Loucy (cell line): ENCODE measurements around the gene UBTD2.

Source experiments
- H2AFZ ChIP-seq: fragments of 200-600 bp; sonication (generic); 2 replicates; pipeline ENCODE4 v1.6.0; 2016; ENCODE audit warnings: antibody characterized with exemption, mild to moderate bottlenecking, low read length, moderate library complexity
- H3F3A ChIP-seq: fragments of 200-600 bp; 2 replicates; pipeline ENCODE4 v1.6.0; 2016; ENCODE audit warnings: antibody characterized with exemption, low read depth, mild to moderate bottlenecking
- H3K27me3 ChIP-seq: fragments of 200-600 bp; sonication (generic); 2 replicates; pipeline ENCODE4 v1.6.1; 2014; ENCODE audit warnings: low read length, mild to moderate bottlenecking; ENCODE audit not compliant: insufficient read depth, poor library complexity, severe bottlenecking
- H3K36me3 ChIP-seq: fragments of 200-600 bp; sonication (generic); 2 replicates; pipeline ENCODE4 v1.6.1; 2016; ENCODE audit warnings: low read length; ENCODE audit not compliant: insufficient read depth
- H3K4me1 ChIP-seq: fragments of 200-600 bp; sonication (generic); 2 replicates; pipeline ENCODE4 v1.5.1; 2014; ENCODE audit warnings: low read length, mild to moderate bottlenecking; ENCODE audit not compliant: insufficient read depth, poor library complexity, severe bottlenecking
- H3K4me2 ChIP-seq: fragments of 200-600 bp; sonication (generic); 2 replicates; pipeline ENCODE4 v1.6.0; 2014; ENCODE audit warnings: antibody characterized with exemption, low read length, low read depth, mild to moderate bottlenecking; ENCODE audit not compliant: poor library complexity, severe bottlenecking
- H3K4me3 ChIP-seq: fragments of 200-600 bp; sonication (generic); 2 replicates; pipeline ENCODE4 v1.5.1; 2014; ENCODE audit warnings: low read length, mild to moderate bottlenecking, mixed read lengths; ENCODE audit not compliant: poor library complexity, severe bottlenecking
- H3K79me2 ChIP-seq: fragments of 200-600 bp; sonication (generic); 2 replicates; pipeline ENCODE4 v1.6.1; 2014; ENCODE audit warnings: low read length; ENCODE audit not compliant: insufficient read depth
- H3K9ac ChIP-seq: fragments of 200-600 bp; sonication (generic); 2 replicates; pipeline ENCODE4 v1.6.0; 2014; ENCODE audit warnings: mild to moderate bottlenecking, low read depth, low read length, moderate library complexity; ENCODE audit not compliant: poor library complexity, severe bottlenecking
- H3K9me2 ChIP-seq: fragments of 200-600 bp; sonication (generic); replicated peaks from 2 replicates; pipeline ENCODE4 v1.6.1; 2016; ENCODE audit warnings: low read depth, low read length, mixed read lengths
- H3K9me3 ChIP-seq: fragments of 200-600 bp; sonication (generic); 2 replicates; pipeline ENCODE4 v1.6.1; 2014; ENCODE audit warnings: mild to moderate bottlenecking, antibody characterized with exemption, low read length, low read depth; ENCODE audit not compliant: insufficient read depth
- H4K20me1 ChIP-seq: fragments of 200-600 bp; sonication (generic); 2 replicates; pipeline ENCODE4 v1.6.0; 2014; ENCODE audit warnings: antibody characterized with exemption, low read length, mild to moderate bottlenecking; ENCODE audit not compliant: insufficient read depth, poor library complexity, severe bottlenecking
- CTCF ChIP-seq: fragments of 200-600 bp; sonication (generic); conservative IDR thresholded peaks from 2 replicates; pipeline ENCODE4 v1.5.1; 2014; ENCODE audit warnings: mild to moderate bottlenecking, antibody characterized with exemption, low read length
- EZH2phosphoT487 ChIP-seq: fragments of 200-600 bp; IDR thresholded peaks from 2 replicates; pipeline ENCODE4 v1.6.1; 2018; ENCODE audit warnings: antibody characterized with exemption, mild to moderate bottlenecking, moderate library complexity, borderline replicate concordance

Gene UBTD2

GRCh38 chr5:172315587-172316493 is 32.3 kb upstream of the UBTD2 start:
- H3K4me1 ChIP-seq = no peaks in the 10 kb centered on the region
- no peaks in the 10 kb centered on the region for H3K36me3 ChIP-seq
- no peak overlapping the region for H2AFZ ChIP-seq
- H3K27me3 ChIP-seq = no peaks in the 10 kb centered on the region
- H3F3A ChIP-seq = no peaks in the 10 kb centered on the region
- H3K9ac ChIP-seq = no peak overlapping the region
- no peaks in the 10 kb centered on the region for H3K79me2 ChIP-seq
- H3K4me3 ChIP-seq = no peak overlapping the region
- H4K20me1 ChIP-seq = no peaks in the 10 kb centered on the region
- no peak overlapping the region for H3K4me2 ChIP-seq
- H3K9me3 ChIP-seq = no peaks in the 10 kb centered on the region
- TF ChIP-seq CTCF (no peak), EZH2phosphoT487 (no peak)
- H3K9me2 ChIP-seq = no peaks in the 10 kb centered on the region

GRCh38 chr5:172313915-172314314 is 30.4 kb upstream of the UBTD2 start:
- no peak for TF ChIP-seq CTCF
- no peak for TF ChIP-seq EZH2phosphoT487
- H3K27me3 ChIP-seq = no peaks in the 10 kb centered on the region
- H4K20me1 ChIP-seq = no peaks in the 10 kb centered on the region
- no peak overlapping the region for H3K9ac ChIP-seq
- no peaks in the 10 kb centered on the region for H3K9me3 ChIP-seq
- H2AFZ ChIP-seq = no peak overlapping the region
- no peak overlapping the region for H3K4me3 ChIP-seq
- H3K4me1 ChIP-seq = no peaks in the 10 kb centered on the region
- H3K4me2 ChIP-seq = no peak overlapping the region
- no peaks in the 10 kb centered on the region for H3K79me2 ChIP-seq
- H3K9me2 ChIP-seq = no peaks in the 10 kb centered on the region
- H3K36me3 ChIP-seq = no peaks in the 10 kb centered on the region
- no peaks in the 10 kb centered on the region for H3F3A ChIP-seq

- H3K27me3 ChIP-seq = no peaks in the 10 kb centered on the region
- no peak overlapping the region for H2AFZ ChIP-seq
- H3K79me2 ChIP-seq = no peaks in the 10 kb centered on the region
- no peaks in the 10 kb centered on the region for H3K9me3 ChIP-seq
- H3K4me2 ChIP-seq = no peak overlapping the region
- TF ChIP-seq EZH2phosphoT487 (no peak), CTCF (no peak)
- no peaks in the 10 kb centered on the region for H3F3A ChIP-seq
- H3K4me3 ChIP-seq = no peak overlapping the region
- H3K4me1 ChIP-seq = no peaks in the 10 kb centered on the region
- H4K20me1 ChIP-seq = no peaks in the 10 kb centered on the region
- H3K36me3 ChIP-seq = no peaks in the 10 kb centered on the region
- no peaks in the 10 kb centered on the region for H3K9me2 ChIP-seq
- H3K9ac ChIP-seq = no peak overlapping the region
Measured at GRCh38 chr5:172312286-172312685, 28.7 kb upstream of the UBTD2 start.
